K562 (cell line): ENCODE results near the gene MLYCD. TPM values are rescaled to one million over a fixed set of nuclear protein-coding genes. Genes with fewer than 3 reads are reported as not detected.

ENCODE experiments used
- ARID1B ChIP-seq: fragments of 450-650 bp; IDR thresholded peaks from 2 replicates; pipeline ENCODE4 v1.6.1; 2016; ENCODE audit warnings: antibody characterized with exemption, mild to moderate bottlenecking, inconsistent platforms
- HOXB6 ChIP-seq: fragments of 250-450 bp; sonication (Bioruptor Pico); IDR thresholded peaks from 2 replicates; pipeline ENCODE4 v1.5.1; 2022; ENCODE audit warnings: mild to moderate bottlenecking, borderline replicate concordance
- POLR2A ChIP-seq: fragments of 450-650 bp; conservative IDR thresholded peaks from 2 replicates; pipeline ENCODE4 v1.6.1; 2016
- RBM22 ChIP-seq: fragments of 200-400 bp; formaldehyde crosslinking; IDR thresholded peaks from 2 replicates; pipeline ENCODE4 v1.6.1; 2018; ENCODE audit warnings: low read length, low read depth; ENCODE audit not compliant: poor library complexity, severe bottlenecking
- RBM39 ChIP-seq: fragments of 200-400 bp; formaldehyde crosslinking; optimal IDR thresholded peaks from 2 replicates; pipeline ENCODE3; 2018; ENCODE audit warnings: low read depth, low read length
- SREBF1 ChIP-seq: fragments of 150-350 bp; IDR thresholded peaks from 2 replicates; pipeline ENCODE4 v1.6.1; 2014; ENCODE audit warnings: antibody characterized with exemption, low read depth, low read length, borderline replicate concordance
- TAF1 ChIP-seq: IDR thresholded peaks from 2 replicates; pipeline ENCODE4 v1.6.1; 2011; ENCODE audit warnings: mild to moderate bottlenecking, low read length, moderate library complexity; ENCODE audit not compliant: insufficient read depth, control insufficient read depth, severe bottlenecking; ENCODE audit errors: extremely low read depth
- ZBTB40 ChIP-seq, 2 experiments: fragments of 450-650 bp in 1 of 2; sonication (generic) in 1 of 2; formaldehyde crosslinking in 1 of 2; IDR thresholded peaks; 2 replicates each; pipeline versions ENCODE4 v1.7.1 to v1.9.0; 2016 to 2022; ENCODE audit warnings: inconsistent platforms in 1 of 2, mild to moderate bottlenecking in 1 of 2, missing genetic modification reagents in 1 of 2
- ZBTB49 ChIP-seq: sonication (generic); formaldehyde crosslinking; IDR thresholded peaks from 2 replicates; pipeline ENCODE4 v1.8.0; 2022; ENCODE audit warnings: missing genetic modification reagents, mild to moderate bottlenecking, borderline replicate concordance
- ZHX1 ChIP-seq: fragments of 150-350 bp; conservative IDR thresholded peaks from 2 replicates; pipeline ENCODE4 v1.6.1; 2014; ENCODE audit warnings: low read length
- ZNF583 ChIP-seq: fragments of 250-450 bp; sonication (Bioruptor Pico); IDR thresholded peaks from 2 replicates; pipeline ENCODE4 v1.4.0; 2020
- polyA plus RNA-seq, 8 experiments: library from polyadenylated mRNA; depleted of rRNA in 4 of 8; stranded (reverse) in 5 of 8; unstranded in 3 of 8; fragments of >200 nt; fragmentation: Nextera tagmentation in 2 of 8; fragmentation: Illumina TruSeq in 1 of 8; extraction: Ambion mirVana in 2 of 8; extraction: Trizol in 1 of 8; gene quantifications; 2 replicates each; pipeline versions ENCODE4 v1.2.1 to v1.2.3, GENCODE V29; 2011 to 2014; ENCODE audit warnings: inconsistent platforms in 1 of 8, missing spikeins in 1 of 8
- total RNA-seq, 7 experiments: library from RNA; depleted of rRNA in 6 of 7; stranded (reverse); fragments of >200 nt in 6 of 7; fragmentation: Illumina TruSeq in 2 of 7; extraction: Trizol in 2 of 7; gene quantifications; 2 replicates each; pipeline versions ENCODE4 v1.2.1 to v1.2.3, GENCODE V29; 2011 to 2021; ENCODE audit warnings: low replicate concordance in 1 of 7

Gene MLYCD
- total and polyA plus RNA-seq, 9 of the 15 experiments (the other 6 are each of a cell fraction or from before 2014, with no cell fraction given): 0.15 to 2.0 (median 1.0) TPM

GRCh38 chr16:83898463-83899271, at the start of gene MLYCD (continued):
- TF ChIP-seq ZHX1 (no peak), HOXB6 (CRISPR knock-in tag) (no peak), ARID1B (0 out of 2 replicates have a peak, but pooled peaks have one; percentile 20), POLR2A (0 out of 2 replicates have a peak, but pooled peaks have one; percentile 41), ZBTB49 (CRISPR knock-in tag) (no peak), SREBF1 (no peak), RBM39 (no peak), TAF1 (peak; percentile 31), ZNF583 (CRISPR knock-in tag) (no peak), RBM22 (no peak), ZBTB40 (IDR thresholded peaks at IDR 0.05) (peak; percentile 35; the same call in 1 of the 2 replicates), ZBTB40 (CRISPR knock-in tag; IDR thresholded peaks at IDR 0.05) (no peak)
